NCI-H2107 treated with DMSO at 0.1 percent for 48 hours (cell line): ENCODE results near the gene ZRANB1.
"Not testable (repeated sequence)": the region's sequence is repeated elsewhere in the genome, so short reads cannot be mapped to it uniquely, and the experiment has no call there.

Experiments used
- DNase-seq: peaks from one replicate; lab custom pipeline; 2025; ENCODE audit not compliant: unreplicated experiment; lab: John Stamatoyannopoulos, UW

The ZRANB1 gene

DNA sequence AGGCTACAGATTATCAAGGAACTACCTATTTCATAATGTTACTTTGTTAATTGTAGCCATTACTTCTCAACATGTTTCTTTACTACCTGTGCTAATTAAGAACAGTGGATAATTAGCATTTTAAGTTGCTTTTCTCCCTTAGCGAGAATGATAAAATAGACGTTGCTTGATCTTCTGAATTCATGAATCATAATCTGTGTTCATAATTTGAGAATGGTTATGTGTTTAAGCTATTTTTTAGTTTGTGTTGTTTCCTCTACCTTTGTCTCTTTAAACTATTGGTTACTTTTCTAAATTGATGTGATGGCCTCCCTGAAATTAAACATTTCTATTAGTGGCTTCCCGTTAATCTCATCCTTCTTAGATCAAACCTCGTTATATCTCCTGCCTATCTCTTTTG is at the start of gene ZRANB1:
Gene ZRANB1, plus strand, starts transcription at position 301 of the 400 bp plus-strand sequence. CDS start 371 bp downstream, outside the sequence.
- no peak for DNase-seq

DNA sequence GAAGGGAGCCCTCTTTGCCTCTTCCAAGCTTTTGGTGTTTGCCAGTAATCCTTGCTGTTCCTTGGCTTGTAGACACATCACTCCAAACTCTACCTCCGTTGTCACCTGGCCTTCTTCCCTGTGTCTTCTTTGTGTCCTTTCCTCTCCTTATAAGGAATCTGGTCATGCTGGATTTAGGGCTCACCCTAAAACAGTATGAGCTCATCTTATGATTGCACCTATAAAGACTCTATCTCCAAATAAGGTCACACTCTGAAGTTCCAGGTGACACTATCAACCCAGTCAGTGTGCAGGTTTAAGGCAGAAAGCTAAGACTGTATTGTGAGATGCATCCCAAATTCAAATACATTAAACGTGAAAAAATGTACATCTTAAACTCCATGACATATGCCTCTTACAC is 49.0 kb upstream of the ZRANB1 start:
- DNase-seq, result no peak

DNA sequence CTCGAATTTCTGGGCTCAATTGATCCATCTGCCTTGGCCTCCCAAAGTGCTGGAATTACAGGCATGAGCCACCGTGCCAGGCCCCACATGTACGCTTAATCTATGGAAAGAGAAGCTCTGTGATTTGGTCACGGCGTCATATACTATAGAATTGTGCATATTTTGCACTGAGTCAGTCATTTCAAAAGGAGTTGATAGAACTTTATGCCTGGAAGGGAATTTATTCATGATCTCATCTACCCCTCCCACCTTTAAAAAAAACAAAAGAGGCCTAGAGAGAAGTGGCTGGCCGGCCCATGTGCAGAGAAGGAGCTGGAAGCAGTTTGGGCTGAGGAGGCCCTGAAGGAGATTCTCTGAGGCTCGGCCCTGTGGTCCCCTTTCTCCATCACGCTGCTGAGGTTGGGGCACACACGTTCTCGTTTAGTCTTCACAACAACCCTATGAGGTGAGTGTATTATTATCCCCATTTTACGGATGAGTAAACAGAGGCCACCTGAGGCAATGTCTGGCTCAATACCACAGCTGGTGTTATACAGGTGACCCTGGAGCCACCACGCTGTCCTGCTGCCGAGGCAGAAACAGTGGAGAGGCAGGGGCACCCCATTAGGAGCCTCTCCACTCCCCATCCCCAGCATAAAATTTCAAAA is 47.2 kb upstream of the ZRANB1 start:
- DNase-seq, result no peak

DNA sequence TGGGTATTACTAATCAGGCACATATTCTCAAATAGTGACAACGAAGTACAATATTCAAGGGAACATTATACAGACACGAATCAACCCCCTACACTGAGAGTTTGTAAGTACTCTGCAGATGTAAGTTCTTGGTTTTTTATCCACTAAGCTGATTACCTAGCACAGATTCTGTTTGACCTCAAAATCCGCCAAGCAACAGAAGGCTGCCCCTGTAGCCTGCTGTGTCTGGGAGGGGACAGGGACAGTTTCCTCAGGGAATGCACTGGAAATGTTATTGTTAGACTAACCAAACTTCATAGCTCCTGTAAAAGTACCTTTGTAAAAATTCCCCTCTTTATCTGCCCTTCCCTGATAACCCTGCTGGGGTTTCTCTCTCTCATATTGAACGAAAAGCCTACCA is 45.2 kb upstream of the ZRANB1 start:
- no peak for DNase-seq

DNA sequence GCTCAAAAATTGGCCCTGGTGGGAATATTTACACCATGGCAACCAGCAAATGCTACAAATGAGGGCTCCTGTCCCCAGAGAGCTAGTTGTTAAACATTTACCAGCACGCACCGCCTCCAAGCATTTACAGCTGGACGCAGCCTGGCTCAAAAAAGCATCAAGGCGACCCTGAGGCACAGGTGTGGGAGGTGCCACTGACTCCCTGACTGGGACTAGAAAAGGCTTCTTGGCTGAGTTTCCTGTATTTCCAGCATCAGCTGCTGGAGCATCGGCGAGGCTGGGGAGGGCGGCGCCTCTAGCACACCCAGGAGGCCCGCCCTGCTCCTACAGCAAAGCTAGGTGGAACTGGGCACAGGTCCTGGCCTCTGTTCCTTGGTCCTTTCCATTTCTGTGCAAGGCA is 43.5 kb upstream of the ZRANB1 start:
- DNase-seq, result no peak

DNA sequence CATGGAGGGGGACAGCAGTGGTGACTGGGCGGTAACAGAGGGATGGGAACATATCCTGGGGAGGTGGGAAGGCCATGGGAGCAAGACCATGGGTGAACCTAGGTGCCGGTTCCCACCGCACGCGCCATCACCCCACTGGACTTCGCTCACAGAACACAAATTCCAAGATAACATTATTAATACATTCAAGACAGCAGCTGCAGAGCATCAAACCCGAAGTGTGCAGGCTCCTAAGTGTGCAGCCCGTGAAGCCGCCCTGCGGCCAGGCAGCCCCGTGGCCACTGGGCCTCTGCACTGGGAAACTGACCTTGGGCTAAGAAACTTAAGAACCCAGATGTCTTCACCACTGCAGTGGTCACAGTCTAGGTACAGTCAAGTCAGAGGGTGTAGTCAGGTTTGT is 42.8 kb upstream of the ZRANB1 start:
- no peak for DNase-seq

DNA sequence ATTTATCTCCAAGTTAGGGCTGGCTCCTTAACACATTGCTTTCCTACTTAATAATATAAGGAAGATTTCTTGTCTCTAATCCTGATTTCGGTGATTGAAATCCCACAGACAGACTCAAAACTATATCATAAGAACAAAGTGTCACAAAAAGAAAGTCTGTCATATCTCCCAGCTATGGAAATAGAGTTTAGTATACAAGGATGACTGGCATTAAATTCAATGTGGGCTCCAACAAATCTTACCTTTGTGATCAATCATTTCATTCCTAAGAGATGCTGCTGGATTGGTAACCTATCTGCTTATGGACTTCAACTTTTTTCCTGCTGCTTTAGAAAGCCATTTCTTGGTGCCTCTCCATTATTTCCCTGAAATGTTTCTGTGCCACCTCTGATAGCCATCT is 39.5 kb upstream of the ZRANB1 start:
- DNase-seq, result no peak

DNA sequence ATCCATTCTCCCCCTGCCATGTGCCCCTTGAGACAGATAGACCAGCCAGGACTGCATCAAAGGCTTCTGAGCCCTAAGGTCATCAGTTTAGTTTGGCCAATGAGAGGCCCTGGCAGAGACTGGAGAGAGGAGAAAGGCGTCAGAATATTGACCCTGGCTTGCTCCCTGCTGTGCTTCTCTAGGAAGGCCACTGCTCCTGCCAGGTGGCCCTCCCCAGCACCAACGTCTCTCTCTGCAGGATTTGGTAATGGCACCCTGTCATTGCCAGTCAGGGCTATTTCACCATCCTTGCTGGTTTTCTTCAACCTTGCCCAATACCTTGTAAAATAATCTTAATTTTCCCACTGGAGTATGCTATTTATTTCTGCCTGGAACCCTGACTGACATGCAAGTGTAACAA is 38.8 kb upstream of the ZRANB1 start:
- no peak for DNase-seq

DNA sequence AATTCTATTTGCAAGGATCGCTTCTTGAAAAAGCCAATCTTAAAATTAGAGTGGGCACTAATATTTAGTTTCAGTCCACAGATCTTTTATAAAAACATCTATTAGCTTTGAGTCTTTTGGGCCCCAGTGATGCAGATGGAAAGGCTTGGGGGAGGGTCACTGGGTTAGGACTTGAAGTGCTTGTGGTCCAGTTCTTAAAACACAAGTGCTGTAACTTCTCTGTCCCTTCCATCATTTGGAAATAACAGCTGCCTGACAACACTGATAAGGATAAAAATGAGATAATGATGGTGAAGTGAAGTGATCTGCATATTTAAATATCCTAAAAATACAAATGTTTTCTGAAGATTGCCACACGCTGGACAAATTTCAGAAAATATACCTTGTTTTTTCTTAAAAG is 37.1 kb upstream of the ZRANB1 start:
- no peak for DNase-seq

DNA sequence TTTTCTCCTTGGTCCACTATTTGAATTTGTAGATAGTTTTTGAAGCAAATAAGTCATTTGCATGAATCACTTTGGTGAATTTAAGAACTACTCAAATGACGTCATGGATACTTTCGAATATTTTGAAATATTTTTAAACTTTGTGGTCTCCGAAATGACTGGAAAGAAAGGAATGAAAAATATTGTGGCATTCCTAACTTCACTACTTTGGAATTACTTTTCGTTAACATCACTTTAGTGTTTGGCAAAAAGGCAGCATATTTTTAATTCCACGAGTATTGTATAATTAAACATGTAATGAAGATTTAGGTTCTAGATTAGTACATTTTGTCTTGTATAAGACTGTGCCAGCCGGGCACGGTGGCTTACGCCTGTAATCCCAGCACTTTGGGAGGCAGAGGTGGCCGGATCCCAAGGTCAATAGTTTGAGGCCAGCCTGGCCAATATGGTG is 35.3 kb upstream of the ZRANB1 start:
- DNase-seq, result no peak

DNA sequence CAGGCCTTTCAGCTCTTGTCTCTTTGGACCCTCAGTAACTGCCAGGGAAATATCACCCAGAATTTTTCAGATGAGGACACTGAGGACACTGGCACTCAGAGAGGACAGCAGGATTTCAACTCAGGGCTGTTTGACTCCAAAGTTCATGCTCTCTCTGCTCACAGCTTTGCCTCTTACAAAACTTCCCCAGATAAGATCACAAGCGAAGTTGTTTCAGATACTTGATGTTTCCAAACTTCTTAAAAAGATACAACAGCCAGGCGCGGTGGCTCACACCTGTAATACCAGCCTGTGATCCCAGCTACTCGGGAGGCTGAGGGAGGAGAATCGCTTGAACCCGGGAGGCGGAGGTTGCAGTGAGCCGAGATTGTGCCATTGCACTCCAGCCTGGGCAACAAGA is 32.4 kb upstream of the ZRANB1 start:
- DNase-seq, result no peak

DNA sequence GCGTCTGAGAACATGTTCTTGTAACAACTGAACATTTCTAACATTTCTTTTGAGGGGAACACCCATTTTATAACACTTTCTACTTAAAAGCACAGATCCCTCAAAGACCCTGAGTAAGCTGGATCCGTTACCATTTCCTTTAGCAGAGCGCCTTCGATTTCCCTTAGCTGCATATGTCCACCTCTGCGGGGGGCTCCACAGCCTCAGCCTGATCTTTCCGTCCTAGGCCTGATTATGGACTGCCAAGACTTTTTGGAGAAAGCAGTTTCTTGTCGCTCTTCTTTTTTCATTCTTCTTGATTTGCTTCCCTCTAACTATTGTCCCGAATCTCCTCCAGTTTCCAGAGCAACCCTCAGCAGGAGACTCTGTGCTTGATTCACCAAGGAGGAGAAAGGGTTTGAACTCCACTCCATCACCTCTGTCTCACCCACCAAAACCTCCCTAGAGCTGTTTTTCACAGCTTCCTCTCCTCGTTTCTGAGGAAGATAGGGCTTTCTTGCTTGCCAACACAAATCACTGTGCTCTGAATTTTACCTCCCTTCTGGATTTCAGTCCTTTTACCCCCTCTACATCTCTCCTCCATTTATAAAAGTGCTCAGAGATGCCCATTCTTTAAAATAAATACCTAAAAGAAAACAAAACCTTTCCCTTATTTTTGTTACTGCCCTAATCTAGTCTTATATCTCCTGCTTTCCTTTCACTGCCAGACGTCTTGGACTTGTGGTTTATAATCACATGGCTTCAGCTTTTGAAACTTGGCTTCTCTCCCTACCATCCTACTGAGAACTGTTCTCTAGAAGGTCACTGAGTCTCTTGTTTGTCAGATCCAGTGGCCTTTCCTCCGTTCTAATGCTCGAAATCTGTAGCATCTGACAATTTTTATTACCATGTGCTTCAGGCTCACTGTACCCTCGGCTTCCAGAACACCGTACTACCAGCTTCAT is 30.5 kb upstream of the ZRANB1 start:
- DNase-seq, result no peak

DNA sequence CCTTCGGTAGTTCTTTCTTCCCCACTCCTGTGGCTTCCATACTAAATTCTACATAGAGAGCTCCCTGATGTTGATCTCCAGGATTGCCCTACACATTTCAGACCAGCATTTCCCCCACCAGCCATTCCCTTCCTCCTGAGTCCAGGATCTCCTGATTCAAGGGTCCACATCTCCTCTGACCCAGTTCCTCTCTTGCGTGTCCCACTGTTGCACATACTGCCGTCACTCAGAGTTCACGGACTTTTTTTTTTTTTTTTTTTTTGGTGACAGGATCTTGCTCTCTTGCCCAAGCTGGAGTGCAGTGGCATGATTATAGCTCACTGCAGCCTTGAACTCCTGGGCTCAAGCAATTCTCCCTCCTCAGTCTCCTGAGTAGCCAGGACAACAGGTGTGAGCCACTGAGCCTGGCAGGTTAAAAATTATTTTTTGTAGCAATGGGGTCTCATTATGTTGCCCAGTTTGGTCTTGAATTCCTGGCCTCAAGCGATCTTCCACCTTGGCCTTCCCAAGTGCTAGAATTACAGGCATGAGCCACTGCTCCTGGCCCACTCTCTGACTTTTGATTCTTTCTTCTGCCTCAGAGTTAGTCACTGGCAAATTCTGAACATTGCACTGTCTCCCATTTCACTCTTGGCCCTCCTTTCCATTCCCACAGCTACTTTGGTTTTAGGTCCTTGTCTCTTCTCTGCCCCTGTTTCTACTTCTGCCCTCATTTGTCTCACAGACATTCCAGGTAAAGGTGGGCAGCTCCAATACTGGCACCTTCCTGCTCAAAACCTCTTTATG is 29.6 kb upstream of the ZRANB1 start:
- no peak for DNase-seq

DNA sequence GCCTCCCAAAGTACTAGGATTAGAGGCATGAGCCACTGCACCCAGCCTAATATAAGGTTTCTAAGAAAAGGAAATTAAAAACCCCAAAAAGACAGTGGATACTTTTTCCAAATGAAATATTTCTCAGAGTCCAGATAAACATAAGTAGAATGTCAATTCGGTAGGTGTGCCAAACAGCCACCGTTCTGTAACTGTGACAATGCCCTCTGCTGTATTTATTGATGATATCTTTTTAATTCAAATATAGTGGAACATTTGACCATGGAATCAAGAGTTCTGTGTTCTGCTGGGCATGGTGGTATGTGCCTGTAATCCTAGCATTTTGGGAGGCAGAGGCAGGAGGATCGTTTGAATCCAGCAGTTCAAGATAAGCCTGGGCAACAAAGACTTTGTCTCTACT is 28.8 kb upstream of the ZRANB1 start:
- DNase-seq, result no peak

DNA sequence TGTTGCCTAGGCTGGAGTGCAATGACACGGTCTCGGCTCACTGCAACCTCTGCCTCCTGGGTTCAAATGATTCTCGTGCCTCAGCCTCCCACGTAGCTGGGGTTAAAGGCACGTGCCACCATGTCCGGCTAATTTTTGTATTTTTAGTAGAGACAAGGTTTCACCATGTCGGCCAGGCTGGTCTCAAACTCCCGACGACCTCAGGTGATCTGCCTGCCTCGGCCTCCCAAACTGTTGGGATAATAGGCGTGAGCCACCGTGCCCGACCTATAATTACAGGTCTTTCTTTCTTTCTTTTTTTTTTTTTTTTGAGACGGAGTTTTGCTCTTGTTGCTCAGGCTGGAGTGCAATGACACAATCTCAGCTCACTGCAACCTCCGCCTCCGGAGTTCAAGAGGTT is 27.5 kb upstream of the ZRANB1 start:
- DNase-seq, result not testable (repeated sequence)

DNA sequence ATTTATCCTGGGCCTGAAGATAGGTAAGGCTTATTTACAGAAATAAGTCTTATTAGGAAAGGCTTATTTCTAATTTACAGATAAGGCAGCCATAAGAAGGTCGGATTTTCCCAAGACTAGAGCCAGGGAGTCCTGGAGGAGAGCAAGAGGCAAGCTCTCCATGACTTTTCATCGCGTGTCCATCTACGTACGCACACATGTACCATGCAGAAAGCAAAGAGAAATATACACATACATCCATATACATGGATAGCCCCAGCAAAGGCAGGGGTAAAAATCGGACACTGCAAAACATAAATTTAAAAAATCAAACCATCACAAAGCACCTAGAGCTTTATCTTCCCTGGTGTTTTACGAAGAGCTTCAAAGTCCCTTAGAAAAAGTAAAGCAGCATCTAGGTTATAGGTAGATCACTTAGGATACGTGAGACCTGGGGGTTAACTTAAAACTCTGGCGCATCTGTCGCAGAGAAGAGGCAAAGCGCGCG is 25.8 kb upstream of the ZRANB1 start:
- DNase-seq, result no peak

DNA sequence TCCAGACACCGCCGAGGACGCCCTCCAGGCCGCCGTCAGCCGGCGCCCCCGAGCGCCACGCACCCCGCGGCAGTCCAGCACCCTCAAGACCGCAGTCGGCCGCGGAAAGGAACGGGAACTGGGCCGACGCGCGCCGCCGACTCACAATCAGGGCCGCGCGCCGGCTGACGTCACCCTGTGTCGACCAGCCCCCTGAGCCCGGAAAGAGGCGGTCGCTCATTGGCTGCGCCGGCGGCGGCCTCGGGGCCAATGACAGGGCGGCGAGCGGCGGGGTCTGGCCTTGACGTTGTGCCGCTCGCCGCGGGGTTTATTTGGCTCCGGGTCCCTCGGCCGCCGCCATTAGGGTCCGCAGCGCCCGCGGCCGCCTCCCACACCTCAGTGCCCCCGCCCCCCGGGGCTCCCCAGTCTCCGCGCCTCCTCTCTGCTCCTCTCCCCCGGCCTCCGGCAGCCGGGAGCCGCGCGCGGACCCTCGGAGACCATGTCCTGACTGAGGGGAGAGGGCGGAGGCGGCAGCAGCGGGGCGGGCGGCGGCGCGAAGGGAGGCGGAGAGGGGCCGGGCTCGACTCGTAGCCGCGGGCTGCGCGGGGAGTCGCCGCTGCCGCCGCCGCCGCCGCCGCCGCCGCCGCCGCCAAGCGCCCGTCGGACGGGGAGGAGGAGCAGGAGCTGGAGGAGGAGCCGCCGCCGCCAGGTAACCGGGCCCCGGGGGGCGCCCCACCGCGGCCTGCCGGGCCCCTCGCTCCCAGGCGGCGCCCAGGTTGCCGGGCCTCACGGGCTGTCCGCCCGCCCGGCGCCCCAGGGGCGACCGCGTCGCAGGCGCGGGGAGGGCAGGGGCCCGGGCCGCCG is 25.1 kb upstream of the ZRANB1 start:
- DNase-seq, result peak; percentile 49

DNA sequence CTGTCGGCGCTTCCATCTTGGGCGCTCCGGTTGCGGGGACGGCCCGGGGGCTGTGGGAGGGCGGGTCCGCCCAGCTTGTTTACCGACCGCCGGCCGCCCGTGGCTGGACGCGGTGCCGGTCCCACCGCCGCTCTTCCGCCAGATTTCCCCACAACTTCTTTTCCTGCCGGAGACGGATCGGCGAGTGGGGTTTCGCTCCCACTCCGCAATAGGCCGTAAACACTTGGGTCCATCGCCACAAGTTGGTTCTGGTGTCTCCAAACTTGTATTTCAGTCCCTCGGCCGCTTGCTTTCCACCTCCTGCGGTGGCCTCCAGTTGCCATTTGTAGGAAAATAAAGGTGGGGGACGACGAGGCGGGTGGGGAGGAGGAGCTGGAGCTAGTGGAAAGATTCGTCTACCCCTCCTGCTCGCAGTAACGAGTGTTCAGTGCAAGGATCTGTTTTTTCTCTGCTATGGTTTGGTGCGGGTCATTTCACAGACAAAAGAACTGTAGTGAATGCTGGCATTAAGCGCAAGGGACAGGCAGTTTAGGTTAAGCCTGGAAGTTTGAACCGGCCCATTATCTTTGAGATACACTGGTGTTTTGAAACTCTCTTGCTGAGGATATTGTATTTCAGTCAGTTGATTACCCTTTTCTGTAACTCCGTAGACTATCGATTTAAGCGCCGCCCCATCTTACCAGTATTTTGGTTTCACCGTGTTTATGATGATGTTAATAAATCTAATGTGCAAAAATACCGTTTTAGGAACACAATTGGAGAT is 24.3 kb upstream of the ZRANB1 start:
- DNase-seq, result no peak

DNA sequence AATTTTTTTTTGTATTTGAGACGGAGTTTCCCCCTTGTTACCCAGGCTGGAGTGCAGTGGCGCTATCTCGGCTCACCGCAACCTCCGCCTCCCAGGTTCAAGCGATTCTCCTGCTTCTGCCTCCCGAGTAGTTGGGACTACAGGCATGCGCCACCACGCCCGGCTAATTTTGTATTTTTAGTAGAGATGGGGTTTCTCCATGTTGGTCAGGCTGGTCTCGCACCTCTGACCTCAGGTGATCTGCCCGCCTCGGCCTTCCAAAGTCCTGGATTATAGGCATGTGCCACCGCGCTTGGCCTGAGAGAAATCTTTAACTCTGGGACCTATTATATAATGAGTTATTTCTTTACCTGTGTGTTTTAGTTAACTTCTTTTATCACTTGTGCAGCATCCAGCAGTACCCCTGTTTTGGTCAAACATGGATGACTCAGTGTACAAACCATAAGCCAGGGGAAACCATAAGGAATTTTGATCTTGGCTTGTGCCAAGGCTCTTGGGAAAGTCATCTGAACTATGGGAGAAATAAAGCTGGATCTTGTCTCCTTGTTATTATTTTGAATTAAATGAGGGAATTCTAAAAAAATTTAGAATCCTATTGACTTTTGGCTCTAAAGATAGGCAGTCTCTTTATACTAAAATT is 23.6 kb upstream of the ZRANB1 start:
- no peak for DNase-seq
